WTC11 (cell line): ENCODE results near the gene CPTP. TPM values are rescaled to one million over a fixed set of nuclear protein-coding genes. Genes with fewer than 3 reads are reported as not detected.

Source experiments
- ATAC-seq: fragments of 200-7000 bp; cut with Tn5 transposase; 2 replicates; pipeline ENCODE4 v1.10.0; 2021; ENCODE audit warnings: mild to moderate bottlenecking, moderate library complexity
- CTCF ChIA-PET: fragments of 300-600 bp; sonication (Branson Sonifier 250); formaldehyde crosslinking; loops from one replicate; lab custom pipeline; 2021; ENCODE audit warnings: antibody characterized with exemption; lab: Charles Lee
- POLR2A ChIA-PET: fragments of 350-600 bp; sonication (Branson Sonifier 250); formaldehyde crosslinking; loops from one replicate; lab custom pipeline; 2021; ENCODE audit warnings: antibody characterized with exemption; lab: Charles Lee
- DNase-seq: peaks from one replicate; pipeline ENCODE4 v3.0.0; 2021; ENCODE audit warnings: low spot score
- H3K27ac Mint-ChIP-seq: 2 replicates; pipeline ENCODE4 v1.8.0; 2021; ENCODE audit warnings: mixed read lengths
- H3K27me3 Mint-ChIP-seq: 2 replicates; pipeline ENCODE4 v1.8.0; 2021; ENCODE audit warnings: low read depth, mild to moderate bottlenecking, moderate library complexity, mixed read lengths
- H3K36me3 Mint-ChIP-seq: 2 replicates; pipeline ENCODE4 v1.8.0; 2021; ENCODE audit warnings: mixed read lengths
- H3K4me1 Mint-ChIP-seq: 2 replicates; pipeline ENCODE4 v1.8.0; 2022; ENCODE audit warnings: mixed read lengths
- H3K4me3 Mint-ChIP-seq: 2 replicates; pipeline ENCODE4 v1.8.0; 2021; ENCODE audit warnings: mild to moderate bottlenecking, moderate library complexity, mixed read lengths
- H3K9me3 Mint-ChIP-seq: 2 replicates; pipeline ENCODE4 v1.8.0; 2021; ENCODE audit warnings: mixed read lengths
- CBFB ChIP-seq: sonication (generic); formaldehyde crosslinking; IDR thresholded peaks from 2 replicates; pipeline ENCODE4 v1.8.1; 2022; ENCODE audit warnings: mild to moderate bottlenecking, low read depth, missing genetic modification reagents
- CREB1 ChIP-seq: sonication (generic); formaldehyde crosslinking; IDR thresholded peaks from 2 replicates; pipeline ENCODE4 v1.8.0; 2023; ENCODE audit warnings: mild to moderate bottlenecking, missing genetic modification reagents
- KAT7 ChIP-seq: sonication (generic); formaldehyde crosslinking; IDR thresholded peaks from 2 replicates; pipeline ENCODE4 v1.8.1; 2023; ENCODE audit warnings: missing genetic modification reagents, mild to moderate bottlenecking, borderline replicate concordance
- MXD4 ChIP-seq: fragments of 250-450 bp; sonication (Bioruptor Pico); IDR thresholded peaks from 2 replicates; pipeline ENCODE4 v1.8.0; 2021; ENCODE audit warnings: mild to moderate bottlenecking, moderate library complexity, borderline replicate concordance
- MYBL2 ChIP-seq: sonication (generic); formaldehyde crosslinking; IDR thresholded peaks from 2 replicates; pipeline ENCODE4 v1.8.1; 2023; ENCODE audit warnings: mild to moderate bottlenecking, moderate library complexity, missing genetic modification reagents
- OVOL2 ChIP-seq: fragments of 250-450 bp; sonication (Bioruptor Pico); IDR thresholded peaks from 2 replicates; pipeline ENCODE4 v1.9.0; 2021; ENCODE audit warnings: mild to moderate bottlenecking, borderline replicate concordance
- ZNF121 ChIP-seq: sonication (generic); formaldehyde crosslinking; IDR thresholded peaks from 2 replicates; pipeline ENCODE4 v1.8.0; 2023; ENCODE audit warnings: missing genetic modification reagents
- ZNF138 ChIP-seq: sonication (generic); formaldehyde crosslinking; conservative IDR thresholded peaks from 2 replicates; pipeline ENCODE4 v1.8.1; 2022; ENCODE audit warnings: mild to moderate bottlenecking, moderate library complexity, missing genetic modification reagents
- ZNF423 ChIP-seq: fragments of 250-450 bp; sonication (Bioruptor Pico); IDR thresholded peaks from 2 replicates; pipeline ENCODE4 v2.1.2; 2022; ENCODE audit warnings: mild to moderate bottlenecking, moderate library complexity
- total RNA-seq: library from RNA; stranded (reverse); gene quantifications from 3 replicates; pipeline ENCODE4 v1.2.3, GENCODE V29; 2021
- TF ChIP-seq, protein P1 (sequence below): fragments of 200-600 bp; IDR thresholded peaks from 2 replicates; pipeline ENCODE4 v1.8.0; 2022; ENCODE audit warnings: antibody characterized with exemption
- TF ChIP-seq, protein P2 (sequence below): sonication (generic); formaldehyde crosslinking; IDR thresholded peaks from 2 replicates; pipeline ENCODE4 v1.8.1; 2023; ENCODE audit warnings: mild to moderate bottlenecking, missing genetic modification reagents, moderate library complexity
- TF ChIP-seq, protein P3 (sequence below): sonication (generic); formaldehyde crosslinking; IDR thresholded peaks from 2 replicates; pipeline ENCODE4 v1.8.1; 2023; ENCODE audit warnings: mild to moderate bottlenecking, missing genetic modification reagents, borderline replicate concordance
- TF ChIP-seq, protein P4 (sequence below): fragments of 250-450 bp; sonication (Bioruptor Pico); conservative IDR thresholded peaks from 2 replicates; pipeline ENCODE4 v1.9.0; 2021; ENCODE audit warnings: mild to moderate bottlenecking
- TF ChIP-seq, protein P5 (sequence below): sonication (generic); formaldehyde crosslinking; IDR thresholded peaks from 2 replicates; pipeline ENCODE4 v1.8.0; 2022; ENCODE audit warnings: mild to moderate bottlenecking, missing genetic modification reagents
- TF ChIP-seq, protein P6 (sequence below): sonication (generic); formaldehyde crosslinking; conservative IDR thresholded peaks from 2 replicates; pipeline ENCODE4 v1.8.1; 2023; ENCODE audit warnings: mild to moderate bottlenecking, low read depth, missing genetic modification reagents, moderate library complexity
- TF ChIP-seq, protein P7 (sequence below): sonication (generic); formaldehyde crosslinking; IDR thresholded peaks from 2 replicates; pipeline ENCODE4 v1.8.0; 2022; ENCODE audit warnings: mild to moderate bottlenecking, missing genetic modification reagents
- TF ChIP-seq, protein P8 (sequence below): sonication (generic); formaldehyde crosslinking; IDR thresholded peaks from 2 replicates; pipeline ENCODE4 v1.8.0; 2022; ENCODE audit warnings: missing genetic modification reagents

The CPTP gene
- total RNA-seq, 1 experiment from 2014 or later: 14.4 TPM

DNA sequence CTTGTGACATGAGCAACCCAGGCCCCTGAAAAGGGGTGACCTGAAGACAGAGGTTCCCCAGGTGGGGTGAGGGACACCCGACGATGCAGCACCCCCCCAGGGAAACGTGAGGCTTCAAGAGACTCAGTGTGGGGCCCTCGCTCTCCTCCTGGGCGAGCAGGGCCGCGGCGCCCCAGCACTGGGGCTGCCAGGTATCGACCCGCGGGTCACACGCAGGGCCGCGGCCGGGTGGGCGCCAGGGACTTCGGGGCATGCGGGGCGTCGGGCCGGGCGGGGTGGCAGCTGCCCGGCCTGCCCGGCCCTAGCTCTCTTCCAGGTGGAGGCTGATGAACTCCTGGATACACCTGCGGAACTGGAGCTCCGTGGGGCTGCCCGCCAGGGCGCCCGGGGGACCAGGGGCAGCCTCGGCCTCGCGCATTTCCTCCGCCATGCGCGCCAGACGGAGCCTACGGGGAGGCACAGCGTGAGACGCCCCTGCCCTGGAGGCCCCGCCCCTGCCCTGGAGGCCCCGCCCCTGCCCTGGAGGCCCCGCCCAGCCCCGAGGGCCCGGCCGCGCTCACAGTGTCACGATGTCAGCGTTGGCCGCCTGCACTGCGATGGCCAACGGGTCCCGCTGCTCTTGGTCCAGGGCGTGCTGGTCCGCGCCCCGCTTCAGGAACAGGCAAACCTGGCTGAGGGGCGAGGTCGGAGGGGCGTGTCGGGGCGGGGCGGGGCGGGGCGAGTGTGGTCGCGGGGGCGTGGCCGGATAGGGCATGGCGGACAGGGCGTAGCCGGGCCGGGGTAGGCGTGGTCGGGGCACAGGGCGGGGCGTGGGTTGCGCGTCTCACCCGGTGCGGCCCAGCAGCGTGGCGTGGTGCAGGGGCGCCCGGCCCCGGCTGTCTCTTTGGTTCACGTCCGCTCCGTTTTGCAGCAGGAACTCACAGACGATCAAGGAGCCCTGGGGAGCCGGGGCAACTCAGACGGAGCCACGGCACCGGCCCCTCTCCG lies 31.0 kb upstream of the CPTP start (continued):
- TF ChIP-seq, protein P1, sequence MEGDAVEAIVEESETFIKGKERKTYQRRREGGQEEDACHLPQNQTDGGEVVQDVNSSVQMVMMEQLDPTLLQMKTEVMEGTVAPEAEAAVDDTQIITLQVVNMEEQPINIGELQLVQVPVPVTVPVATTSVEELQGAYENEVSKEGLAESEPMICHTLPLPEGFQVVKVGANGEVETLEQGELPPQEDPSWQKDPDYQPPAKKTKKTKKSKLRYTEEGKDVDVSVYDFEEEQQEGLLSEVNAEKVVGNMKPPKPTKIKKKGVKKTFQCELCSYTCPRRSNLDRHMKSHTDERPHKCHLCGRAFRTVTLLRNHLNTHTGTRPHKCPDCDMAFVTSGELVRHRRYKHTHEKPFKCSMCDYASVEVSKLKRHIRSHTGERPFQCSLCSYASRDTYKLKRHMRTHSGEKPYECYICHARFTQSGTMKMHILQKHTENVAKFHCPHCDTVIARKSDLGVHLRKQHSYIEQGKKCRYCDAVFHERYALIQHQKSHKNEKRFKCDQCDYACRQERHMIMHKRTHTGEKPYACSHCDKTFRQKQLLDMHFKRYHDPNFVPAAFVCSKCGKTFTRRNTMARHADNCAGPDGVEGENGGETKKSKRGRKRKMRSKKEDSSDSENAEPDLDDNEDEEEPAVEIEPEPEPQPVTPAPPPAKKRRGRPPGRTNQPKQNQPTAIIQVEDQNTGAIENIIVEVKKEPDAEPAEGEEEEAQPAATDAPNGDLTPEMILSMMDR: no peak
- TF ChIP-seq, protein P2, sequence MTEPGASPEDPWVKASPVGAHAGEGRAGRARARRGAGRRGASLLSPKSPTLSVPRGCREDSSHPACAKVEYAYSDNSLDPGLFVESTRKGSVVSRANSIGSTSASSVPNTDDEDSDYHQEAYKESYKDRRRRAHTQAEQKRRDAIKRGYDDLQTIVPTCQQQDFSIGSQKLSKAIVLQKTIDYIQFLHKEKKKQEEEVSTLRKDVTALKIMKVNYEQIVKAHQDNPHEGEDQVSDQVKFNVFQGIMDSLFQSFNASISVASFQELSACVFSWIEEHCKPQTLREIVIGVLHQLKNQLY (CRISPR knock-in tag): no peak
- no peak for TF ChIP-seq ZNF121 (CRISPR knock-in tag)
- TF ChIP-seq CBFB (CRISPR knock-in tag): no peak
- no peak for TF ChIP-seq MXD4 (CRISPR knock-in tag)
- TF ChIP-seq, all 79 proteins: peak for 2

DNA sequence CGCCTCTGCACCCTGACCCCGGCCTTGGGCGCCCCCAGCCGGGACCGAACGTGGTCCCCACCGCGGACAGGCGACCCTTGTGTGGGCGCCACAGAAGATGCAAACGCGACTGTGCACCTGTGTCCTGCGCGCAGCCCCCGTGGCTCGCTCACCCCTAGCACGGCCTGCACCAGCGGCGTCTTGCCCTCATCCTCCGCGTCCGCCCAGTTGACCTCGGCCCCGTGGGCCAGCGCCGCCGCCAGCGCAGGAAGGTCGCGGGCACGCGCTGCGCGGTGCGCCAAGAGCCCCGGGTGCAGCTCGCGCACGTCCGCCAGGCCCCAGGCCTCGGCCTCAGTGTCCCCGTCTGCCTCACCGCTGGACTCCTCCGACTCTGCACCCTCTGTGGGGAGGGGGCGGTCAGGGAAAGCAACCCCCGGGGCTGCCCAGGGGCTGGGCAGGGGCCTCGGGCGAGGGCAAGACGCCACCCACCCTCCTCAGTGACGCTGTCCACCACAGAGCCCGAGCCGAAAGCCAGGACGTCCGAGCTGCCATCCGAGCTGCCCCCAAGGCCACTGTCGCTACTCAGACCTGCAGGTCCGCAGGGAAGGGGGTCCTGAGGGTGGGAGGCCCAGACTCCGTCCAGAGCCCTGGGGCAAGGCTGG lies 30.2 kb upstream of the CPTP start:
- Mint-ChIP-seq H3K27ac (no peak overlapping the region), H3K4me1 (peaks cover 4% of the 10 kb centered on the region; the same call in 1 of the 2 replicates), H3K9me3 (no peaks in the 10 kb centered on the region), H3K4me3 (no peak overlapping the region), H3K27me3 (no peaks in the 10 kb centered on the region), H3K36me3 (no peaks in the 10 kb centered on the region)
- ChIA-PET CTCF (no interaction called here), POLR2A (no interaction called here)
- ATAC-seq (no peak), DNase-seq (no peak)
- TF ChIP-seq, protein P3, sequence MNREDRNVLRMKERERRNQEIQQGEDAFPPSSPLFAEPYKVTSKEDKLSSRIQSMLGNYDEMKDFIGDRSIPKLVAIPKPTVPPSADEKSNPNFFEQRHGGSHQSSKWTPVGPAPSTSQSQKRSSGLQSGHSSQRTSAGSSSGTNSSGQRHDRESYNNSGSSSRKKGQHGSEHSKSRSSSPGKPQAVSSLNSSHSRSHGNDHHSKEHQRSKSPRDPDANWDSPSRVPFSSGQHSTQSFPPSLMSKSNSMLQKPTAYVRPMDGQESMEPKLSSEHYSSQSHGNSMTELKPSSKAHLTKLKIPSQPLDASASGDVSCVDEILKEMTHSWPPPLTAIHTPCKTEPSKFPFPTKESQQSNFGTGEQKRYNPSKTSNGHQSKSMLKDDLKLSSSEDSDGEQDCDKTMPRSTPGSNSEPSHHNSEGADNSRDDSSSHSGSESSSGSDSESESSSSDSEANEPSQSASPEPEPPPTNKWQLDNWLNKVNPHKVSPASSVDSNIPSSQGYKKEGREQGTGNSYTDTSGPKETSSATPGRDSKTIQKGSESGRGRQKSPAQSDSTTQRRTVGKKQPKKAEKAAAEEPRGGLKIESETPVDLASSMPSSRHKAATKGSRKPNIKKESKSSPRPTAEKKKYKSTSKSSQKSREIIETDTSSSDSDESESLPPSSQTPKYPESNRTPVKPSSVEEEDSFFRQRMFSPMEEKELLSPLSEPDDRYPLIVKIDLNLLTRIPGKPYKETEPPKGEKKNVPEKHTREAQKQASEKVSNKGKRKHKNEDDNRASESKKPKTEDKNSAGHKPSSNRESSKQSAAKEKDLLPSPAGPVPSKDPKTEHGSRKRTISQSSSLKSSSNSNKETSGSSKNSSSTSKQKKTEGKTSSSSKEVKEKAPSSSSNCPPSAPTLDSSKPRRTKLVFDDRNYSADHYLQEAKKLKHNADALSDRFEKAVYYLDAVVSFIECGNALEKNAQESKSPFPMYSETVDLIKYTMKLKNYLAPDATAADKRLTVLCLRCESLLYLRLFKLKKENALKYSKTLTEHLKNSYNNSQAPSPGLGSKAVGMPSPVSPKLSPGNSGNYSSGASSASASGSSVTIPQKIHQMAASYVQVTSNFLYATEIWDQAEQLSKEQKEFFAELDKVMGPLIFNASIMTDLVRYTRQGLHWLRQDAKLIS (CRISPR knock-in tag): no peak
- TF ChIP-seq, protein P4, sequence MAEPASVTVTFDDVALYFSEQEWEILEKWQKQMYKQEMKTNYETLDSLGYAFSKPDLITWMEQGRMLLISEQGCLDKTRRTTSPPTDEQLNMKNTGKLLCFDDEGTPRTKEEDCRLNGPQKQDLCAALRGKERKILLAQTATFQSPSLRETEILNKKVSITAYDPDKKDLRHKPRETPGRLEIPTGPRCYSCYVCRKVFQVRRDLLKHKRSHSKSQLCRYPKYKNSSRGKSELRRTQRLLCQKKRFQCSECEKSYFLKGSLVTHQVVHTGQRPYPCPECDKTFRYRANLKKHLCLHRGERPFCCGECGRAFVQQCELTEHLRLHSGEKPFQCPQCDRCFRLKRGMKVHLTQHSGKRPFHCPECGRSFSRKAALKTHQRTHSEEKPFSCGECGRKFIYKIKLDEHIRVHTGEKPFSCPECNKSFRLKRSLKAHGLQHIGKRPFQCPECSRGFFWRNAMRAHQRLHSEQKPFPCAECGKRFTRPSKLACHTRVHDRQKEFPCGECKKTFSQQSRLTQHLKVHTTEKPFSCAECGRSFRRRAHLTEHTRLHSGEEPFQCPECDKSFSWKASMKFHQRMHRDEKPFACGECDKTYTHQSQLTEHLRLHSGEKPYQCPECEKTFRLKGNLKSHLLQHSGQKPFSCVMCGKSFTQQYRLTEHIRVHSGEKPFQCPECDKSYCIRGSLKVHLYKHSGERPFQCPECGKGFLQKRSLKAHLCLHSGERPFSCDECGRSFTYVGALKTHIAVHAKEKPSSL (CRISPR knock-in tag): no peak
- no peak for TF ChIP-seq MYBL2 (CRISPR knock-in tag)
- TF ChIP-seq, protein P5, sequence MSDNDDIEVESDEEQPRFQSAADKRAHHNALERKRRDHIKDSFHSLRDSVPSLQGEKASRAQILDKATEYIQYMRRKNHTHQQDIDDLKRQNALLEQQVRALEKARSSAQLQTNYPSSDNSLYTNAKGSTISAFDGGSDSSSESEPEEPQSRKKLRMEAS (CRISPR knock-in tag): no peak
- TF ChIP-seq ZNF138 (CRISPR knock-in tag): no peak
- TF ChIP-seq CREB1 (CRISPR knock-in tag): no peak
- TF ChIP-seq, protein P6, sequence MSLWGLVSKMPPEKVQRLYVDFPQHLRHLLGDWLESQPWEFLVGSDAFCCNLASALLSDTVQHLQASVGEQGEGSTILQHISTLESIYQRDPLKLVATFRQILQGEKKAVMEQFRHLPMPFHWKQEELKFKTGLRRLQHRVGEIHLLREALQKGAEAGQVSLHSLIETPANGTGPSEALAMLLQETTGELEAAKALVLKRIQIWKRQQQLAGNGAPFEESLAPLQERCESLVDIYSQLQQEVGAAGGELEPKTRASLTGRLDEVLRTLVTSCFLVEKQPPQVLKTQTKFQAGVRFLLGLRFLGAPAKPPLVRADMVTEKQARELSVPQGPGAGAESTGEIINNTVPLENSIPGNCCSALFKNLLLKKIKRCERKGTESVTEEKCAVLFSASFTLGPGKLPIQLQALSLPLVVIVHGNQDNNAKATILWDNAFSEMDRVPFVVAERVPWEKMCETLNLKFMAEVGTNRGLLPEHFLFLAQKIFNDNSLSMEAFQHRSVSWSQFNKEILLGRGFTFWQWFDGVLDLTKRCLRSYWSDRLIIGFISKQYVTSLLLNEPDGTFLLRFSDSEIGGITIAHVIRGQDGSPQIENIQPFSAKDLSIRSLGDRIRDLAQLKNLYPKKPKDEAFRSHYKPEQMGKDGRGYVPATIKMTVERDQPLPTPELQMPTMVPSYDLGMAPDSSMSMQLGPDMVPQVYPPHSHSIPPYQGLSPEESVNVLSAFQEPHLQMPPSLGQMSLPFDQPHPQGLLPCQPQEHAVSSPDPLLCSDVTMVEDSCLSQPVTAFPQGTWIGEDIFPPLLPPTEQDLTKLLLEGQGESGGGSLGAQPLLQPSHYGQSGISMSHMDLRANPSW (CRISPR knock-in tag): no peak
- TF ChIP-seq KAT7 (CRISPR knock-in tag): no peak
- TF ChIP-seq ZNF423 (CRISPR knock-in tag): no peak
- TF ChIP-seq, protein P7, sequence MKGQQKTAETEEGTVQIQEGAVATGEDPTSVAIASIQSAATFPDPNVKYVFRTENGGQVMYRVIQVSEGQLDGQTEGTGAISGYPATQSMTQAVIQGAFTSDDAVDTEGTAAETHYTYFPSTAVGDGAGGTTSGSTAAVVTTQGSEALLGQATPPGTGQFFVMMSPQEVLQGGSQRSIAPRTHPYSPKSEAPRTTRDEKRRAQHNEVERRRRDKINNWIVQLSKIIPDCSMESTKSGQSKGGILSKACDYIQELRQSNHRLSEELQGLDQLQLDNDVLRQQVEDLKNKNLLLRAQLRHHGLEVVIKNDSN (CRISPR knock-in tag): no peak
- TF ChIP-seq OVOL2 (CRISPR knock-in tag): no peak
- TF ChIP-seq, protein P8, sequence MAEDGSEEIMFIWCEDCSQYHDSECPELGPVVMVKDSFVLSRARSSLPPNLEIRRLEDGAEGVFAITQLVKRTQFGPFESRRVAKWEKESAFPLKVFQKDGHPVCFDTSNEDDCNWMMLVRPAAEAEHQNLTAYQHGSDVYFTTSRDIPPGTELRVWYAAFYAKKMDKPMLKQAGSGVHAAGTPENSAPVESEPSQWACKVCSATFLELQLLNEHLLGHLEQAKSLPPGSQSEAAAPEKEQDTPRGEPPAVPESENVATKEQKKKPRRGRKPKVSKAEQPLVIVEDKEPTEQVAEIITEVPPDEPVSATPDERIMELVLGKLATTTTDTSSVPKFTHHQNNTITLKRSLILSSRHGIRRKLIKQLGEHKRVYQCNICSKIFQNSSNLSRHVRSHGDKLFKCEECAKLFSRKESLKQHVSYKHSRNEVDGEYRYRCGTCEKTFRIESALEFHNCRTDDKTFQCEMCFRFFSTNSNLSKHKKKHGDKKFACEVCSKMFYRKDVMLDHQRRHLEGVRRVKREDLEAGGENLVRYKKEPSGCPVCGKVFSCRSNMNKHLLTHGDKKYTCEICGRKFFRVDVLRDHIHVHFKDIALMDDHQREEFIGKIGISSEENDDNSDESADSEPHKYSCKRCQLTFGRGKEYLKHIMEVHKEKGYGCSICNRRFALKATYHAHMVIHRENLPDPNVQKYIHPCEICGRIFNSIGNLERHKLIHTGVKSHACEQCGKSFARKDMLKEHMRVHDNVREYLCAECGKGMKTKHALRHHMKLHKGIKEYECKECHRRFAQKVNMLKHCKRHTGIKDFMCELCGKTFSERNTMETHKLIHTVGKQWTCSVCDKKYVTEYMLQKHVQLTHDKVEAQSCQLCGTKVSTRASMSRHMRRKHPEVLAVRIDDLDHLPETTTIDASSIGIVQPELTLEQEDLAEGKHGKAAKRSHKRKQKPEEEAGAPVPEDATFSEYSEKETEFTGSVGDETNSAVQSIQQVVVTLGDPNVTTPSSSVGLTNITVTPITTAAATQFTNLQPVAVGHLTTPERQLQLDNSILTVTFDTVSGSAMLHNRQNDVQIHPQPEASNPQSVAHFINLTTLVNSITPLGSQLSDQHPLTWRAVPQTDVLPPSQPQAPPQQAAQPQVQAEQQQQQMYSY (CRISPR knock-in tag): no peak
